GM18499 (cell line): ENCODE data around the gene CDH22.

ENCODE experiments used
- ATAC-seq: cut with Tn5 transposase; IDR thresholded peaks from one replicate; pipeline ENCODE4 v1.9.1; 2021; ENCODE audit warnings: moderate number of reproducible peaks; ENCODE audit not compliant: insufficient read depth, unreplicated experiment

The CDH22 gene

DNA sequence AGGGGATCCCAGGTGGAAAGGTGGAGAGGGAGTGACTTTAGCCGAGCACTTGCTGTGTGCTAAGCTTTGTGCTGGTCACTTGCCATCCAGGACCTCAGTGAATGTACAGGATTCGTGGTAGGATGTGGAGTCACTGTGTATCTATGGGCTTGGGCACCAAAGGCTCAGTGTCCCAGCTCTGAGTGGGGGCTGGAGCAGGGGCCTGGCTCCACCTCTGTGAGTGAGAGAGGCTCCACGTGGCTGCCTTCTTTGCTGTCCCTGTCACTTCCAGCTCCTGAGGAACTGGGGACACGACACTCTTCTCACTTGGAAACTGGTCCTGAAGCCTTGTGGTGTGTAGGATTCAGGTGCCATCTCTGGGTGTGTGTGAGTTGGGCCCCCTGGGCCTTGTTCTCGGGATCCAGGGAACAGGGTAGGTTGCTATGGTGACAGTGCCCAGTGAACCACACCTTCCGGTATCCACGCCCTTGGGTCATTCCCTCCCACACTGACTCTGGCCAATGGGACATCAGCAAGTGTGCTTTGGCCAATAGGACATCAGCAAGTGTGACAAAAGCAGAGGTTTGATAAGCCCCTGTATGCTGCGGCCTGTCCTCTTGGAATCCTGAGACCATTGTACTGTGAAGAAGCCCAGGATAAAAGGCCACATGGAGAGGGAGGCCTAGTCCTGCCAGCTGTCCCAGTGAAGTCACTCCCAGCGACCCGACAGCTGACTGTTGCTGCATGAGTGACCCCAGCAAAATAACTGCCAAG is 87.7 kb downstream of the CDH22 start:
- no peak for ATAC-seq

GRCh38 chr20:46219920-46220319 is 88.4 kb downstream of the CDH22 start:
- ATAC-seq: no peak

DNA sequence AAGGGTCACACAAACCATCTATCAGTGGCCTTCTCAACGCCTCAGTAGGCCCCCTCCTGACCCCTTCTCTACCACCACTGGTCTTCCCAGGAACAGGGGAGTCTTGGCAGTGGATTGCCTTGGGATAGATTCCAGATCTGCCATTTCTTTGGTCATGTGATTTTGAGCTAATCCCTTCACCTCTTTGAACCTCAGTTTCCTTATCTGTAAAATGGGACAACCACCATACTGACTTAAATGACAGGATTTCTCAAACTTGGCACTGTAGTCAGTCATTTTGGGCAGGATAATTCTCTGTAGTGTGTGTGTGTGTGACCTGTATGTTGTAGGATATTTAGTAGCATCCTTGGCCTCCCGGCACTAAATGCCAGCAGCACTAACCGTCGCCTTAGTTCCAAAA is 89.1 kb downstream of the CDH22 start:
- no peak for ATAC-seq

GRCh38 chr20:46218656-46219055 is 89.6 kb downstream of the CDH22 start:
- no peak for ATAC-seq

GRCh38 chr20:46217583-46217982 is 90.7 kb downstream of the CDH22 start:
- ATAC-seq: no peak

GRCh38 chr20:46216770-46217464 is 91.4 kb downstream of the CDH22 start:
- no peak for ATAC-seq

DNA sequence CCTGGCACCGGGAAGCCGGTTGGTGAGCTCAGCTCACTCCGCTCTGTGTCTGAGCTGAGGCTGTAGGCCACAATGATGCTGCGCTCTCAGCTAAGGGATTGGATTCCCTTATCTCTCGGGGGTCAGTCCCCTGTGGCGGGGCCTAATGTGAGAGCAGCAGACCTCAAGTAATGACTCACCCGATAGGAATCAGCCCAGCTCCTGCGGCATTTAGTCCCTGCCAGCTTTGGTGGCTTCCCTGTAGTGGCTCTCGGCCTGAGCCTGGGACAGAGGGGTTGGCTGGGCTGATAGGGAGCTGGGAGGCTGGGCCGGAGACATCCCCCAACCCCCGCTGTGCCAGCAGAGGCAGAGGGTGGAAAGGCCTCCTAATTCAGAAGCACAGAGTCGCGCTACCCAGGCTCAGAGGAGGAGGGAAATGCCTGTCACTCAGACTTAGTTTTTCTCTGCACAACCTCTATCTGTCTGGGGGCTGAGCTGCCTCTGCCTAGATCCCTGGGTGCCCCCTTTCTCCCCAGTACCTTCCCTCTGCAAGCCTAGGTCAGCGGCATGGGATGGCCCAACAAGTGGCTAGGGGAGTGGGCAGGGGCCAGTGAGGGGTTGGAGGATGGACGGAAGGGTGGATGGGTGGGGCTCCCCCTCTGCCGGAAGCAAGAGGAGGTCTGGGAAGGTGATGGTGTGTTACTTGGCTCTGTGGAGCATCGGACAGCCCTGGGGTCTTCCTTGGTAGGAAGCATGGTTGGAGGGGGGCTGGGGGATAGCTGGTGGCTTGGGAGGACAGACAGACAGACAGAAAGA is 92.2 kb downstream of the CDH22 start:
- no peak for ATAC-seq

DNA sequence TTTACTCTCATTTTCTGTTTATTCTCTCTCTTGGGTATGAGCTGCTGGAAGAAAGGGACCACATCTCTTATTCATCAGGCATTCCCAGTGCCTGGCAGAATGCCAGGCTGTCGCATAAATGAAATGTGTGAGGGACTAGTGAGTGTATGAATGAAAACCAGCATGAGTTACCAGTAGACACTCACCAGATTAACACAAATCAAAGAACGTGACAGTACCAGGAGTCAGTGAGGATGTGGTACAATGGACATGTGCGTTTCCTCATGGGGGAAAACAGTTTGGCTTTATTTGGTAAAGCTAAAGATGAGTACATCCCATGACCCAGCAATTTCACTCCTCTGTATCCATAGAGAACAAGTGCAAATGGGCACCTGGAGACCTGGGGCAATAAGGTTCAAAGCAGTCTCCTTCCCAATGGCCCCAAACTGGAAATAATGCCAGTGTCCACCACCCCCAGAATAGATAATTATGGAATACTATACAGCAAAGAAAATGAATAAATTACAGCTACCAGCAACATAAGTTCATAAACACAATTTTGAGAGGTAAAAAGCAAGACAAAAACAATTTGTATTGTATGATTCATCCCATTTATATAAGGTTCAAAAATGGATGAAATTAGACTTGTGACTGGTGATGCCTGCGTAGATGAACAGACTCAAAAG is 93.3 kb downstream of the CDH22 start:
- ATAC-seq: no peak

DNA sequence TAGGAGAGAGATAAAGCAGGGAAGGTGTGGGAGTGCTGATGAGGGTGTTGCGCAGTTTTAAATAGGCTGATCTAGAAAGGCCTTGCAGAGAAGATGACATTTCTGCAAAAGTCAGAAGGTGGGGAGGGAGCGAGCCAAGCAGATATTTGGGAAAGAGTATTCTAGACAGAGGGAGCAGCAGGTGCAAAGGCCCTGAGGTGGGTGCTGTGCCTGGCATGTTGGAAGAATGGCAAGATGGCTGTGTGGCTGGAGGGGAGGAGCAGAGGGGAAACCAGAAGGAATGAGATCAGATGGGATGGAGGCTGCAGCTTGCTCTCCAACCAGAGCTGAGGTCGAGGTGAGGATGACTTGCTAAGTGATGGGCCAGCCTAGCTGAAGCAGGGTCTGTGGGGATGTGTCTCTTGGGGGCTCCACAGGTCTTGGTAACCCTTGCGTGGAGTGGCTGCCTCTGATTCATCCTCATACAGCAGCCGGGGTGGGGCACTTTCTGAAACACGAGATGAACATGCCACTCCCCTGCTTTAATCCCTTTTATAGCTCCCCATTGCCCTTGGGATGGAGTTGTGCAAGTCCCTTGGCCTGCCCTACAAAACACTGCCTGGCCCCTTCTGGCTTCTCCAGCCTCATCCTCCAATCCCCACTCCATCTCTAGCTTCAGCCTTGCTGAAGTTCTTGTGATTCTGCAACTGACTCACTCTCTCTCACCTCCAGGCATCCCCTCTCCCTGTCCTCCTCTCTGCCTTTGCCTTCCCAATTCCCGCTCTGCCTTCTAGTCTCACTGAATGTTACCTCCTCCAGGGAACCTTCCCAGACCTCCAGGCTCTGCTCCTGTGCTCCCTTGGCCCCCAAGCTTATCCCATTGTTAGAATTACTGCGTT is 94.1 kb downstream of the CDH22 start:
- ATAC-seq: no peak

DNA sequence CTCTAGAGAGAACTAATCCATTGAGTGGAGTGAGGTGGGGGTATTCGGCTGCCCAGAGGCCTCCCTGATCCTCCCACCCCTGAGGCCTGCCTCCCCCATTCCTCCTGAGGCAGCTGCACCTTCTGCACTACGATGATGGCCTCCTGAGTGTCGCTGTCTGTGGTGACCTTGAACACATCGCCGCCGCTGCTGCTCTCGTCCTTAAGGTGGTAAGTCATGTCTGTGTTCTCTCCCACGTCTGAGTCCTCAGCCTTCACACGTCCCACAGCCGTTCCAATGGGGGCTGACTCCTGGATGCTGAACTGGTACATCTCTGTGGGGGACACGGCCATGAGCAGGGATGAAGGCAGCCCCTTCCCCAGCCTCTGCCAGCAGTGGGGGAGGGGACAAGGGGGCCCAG is 95.4 kb downstream of the CDH22 start:
- ATAC-seq: no peak

- ATAC-seq: no peak
Measured at GRCh38 chr20:46212252-46212651, 96.0 kb downstream of the CDH22 start.

DNA sequence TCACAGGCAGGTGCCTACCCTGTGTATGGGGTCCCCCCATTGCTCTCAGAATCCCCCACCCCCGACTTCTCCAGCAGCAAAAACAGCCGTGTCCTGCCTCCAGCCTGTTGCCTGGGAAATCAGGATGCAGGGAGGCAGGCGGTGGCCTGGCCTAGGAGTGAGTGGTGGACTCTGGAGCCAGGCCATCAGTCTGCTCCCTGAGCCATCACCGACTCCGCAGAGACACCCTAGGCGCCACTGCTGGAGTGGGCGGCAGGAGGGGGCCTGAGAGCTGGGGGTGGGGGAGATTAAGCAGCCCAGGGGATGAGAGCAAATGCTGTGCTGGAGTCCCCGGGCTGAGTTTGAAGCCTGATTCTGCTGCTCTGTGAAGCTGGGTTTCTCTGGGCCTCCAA is 97.0 kb downstream of the CDH22 start:
- ATAC-seq: no peak

DNA sequence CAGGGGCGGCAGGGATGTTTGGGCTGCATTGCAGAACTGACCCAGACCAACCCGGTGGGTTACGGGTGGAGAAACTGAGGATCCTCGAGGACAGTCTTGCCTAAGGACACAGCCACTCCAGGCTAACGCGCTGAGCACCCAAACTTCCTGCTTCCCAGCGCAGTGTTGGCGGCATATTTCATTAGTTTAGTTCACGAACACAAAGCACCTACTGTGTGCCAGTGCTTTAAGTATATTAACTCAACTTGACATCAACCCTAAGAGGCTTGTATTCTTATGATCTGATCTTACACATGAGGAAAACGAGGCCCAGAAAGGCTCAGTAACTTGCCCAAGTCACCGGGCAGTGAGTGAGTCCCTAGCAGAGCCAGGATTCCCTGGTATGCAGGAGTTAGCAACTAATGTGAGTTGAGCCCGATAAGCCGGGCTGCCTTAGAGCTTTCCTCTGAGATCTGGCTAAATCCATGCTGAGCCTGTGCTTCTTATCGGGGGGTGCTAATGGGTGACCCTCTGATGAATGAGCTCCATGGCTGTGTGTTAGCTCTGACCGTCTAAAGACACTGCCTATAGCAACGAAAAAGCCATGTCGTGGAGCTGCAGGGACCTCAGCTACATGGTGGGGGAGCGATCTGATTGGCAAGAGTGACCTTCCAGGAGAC is 97.5 kb downstream of the CDH22 start:
- ATAC-seq: no peak

GRCh38 chr20:46209930-46210671 is 98.2 kb downstream of the CDH22 start:
- no peak for ATAC-seq

- ATAC-seq: no peak
Measured at GRCh38 chr20:46207793-46208192, 100.5 kb downstream of the CDH22 start.

DNA sequence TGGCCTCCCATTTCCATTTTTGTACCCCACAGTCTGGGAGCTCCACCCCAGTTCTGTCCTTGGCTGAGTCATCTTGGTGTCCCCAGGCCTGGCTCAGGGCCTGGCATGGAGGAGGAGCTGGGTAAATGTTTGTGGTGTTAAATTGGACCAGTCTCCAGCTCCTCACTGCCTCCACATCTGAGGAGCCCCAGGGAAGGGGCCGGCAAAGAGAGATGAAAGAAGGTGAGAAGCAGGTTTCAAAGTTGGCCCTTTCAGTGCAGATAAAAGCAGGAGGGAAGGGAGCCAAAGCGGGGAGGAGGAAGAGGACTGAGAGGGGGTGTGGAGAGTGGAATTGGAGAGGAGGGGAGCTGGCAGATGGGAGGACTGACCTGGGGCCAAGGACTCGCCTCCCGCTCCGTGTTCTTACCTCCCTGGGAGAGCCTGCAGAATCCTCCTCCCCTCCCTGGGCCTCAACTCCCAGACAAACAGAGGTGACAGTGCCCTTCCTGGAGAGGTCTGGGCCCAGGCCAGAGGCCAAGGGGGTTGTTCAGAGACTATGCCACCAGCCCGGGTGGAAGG is 101.2 kb downstream of the CDH22 start:
- ATAC-seq: no peak

GRCh38 chr20:46206025-46206424 is 102.3 kb downstream of the CDH22 start:
- ATAC-seq: no peak

DNA sequence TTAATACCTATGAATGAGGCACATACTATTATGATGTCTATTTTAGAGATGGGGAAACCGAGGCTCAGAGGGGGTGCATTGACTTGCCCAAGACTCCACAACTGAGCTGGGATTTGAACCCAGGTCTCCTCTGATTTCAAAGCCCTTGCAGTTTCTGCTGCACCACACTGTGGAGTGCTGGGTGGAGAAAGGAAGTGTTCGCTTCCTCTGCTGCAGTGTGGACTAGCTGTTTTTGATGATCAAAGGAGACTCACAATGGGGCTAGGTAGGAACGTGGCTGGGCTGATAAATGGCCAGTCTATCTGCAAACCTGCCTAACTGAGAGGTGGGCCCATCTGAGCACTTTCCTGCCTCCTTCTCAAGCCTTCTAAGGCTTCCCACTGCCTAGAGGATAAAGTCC is 102.9 kb downstream of the CDH22 start:
- ATAC-seq: no peak
